AG09309 (cell line): ENCODE data around the gene AUTS2.

Experiments used
- DNase-seq: peaks from one replicate; pipeline ENCODE4 v3.0.0-alpha.2; 2010; ENCODE audit warnings: low read depth
- H3K4me3 ChIP-seq: 2 replicates; pipeline ENCODE4 v1.5.1; 2011; ENCODE audit warnings: mild to moderate bottlenecking, low read depth, low read length, moderate library complexity; ENCODE audit not compliant: control insufficient read depth
- TF ChIP-seq, protein P1 (sequence below): IDR thresholded peaks from 2 replicates; pipeline ENCODE4 v1.5.1; 2011; ENCODE audit warnings: mild to moderate bottlenecking, low read depth, low read length, inconsistent platforms; ENCODE audit not compliant: insufficient read depth, control insufficient read depth; ENCODE audit errors: missing control alignments

Gene AUTS2

DNA sequence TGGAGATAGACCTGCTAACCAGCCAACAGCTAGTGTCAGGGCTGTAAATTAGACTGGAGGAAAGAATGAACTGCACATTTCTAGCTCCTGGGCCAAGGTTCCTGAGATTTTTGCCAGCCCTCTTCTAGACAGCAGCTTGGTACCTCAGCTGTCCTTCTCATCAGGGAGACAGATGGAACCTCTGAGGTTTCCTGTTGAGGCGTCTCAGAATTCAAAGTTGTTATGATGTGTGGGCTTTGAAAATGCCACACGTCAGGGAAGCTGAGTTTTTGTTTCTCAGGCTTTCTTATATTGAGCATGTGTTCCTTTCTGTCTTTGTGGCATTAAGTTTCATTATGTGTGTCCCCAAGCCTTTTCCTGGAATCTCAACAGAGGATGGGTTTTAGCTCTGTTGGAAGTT is 736.6 kb downstream of the AUTS2 start:
- H3K4me3 ChIP-seq = no peak overlapping the region
- no peak for DNase-seq
- TF ChIP-seq, protein P1, sequence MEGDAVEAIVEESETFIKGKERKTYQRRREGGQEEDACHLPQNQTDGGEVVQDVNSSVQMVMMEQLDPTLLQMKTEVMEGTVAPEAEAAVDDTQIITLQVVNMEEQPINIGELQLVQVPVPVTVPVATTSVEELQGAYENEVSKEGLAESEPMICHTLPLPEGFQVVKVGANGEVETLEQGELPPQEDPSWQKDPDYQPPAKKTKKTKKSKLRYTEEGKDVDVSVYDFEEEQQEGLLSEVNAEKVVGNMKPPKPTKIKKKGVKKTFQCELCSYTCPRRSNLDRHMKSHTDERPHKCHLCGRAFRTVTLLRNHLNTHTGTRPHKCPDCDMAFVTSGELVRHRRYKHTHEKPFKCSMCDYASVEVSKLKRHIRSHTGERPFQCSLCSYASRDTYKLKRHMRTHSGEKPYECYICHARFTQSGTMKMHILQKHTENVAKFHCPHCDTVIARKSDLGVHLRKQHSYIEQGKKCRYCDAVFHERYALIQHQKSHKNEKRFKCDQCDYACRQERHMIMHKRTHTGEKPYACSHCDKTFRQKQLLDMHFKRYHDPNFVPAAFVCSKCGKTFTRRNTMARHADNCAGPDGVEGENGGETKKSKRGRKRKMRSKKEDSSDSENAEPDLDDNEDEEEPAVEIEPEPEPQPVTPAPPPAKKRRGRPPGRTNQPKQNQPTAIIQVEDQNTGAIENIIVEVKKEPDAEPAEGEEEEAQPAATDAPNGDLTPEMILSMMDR = no peak

DNA sequence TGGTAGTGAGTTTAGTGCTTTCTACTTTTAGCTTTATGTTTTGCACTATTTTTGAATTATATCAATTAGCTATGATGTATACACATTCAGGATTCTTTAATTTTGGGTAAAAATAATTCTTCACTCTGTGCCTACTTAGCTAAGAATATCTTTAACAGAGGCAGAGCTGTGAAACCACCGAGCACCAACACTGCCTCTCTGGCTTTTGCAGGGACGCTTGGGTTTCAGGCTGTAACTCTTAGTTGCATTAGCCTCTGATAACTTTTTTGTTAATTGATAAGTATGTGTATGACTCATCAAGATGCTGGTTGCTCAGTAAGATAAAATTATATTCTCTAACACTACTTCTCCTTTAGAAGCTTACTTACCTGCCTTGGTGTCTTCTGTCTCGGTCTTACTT is 738.3 kb downstream of the AUTS2 start:
- no peak for DNase-seq
- no peak overlapping the region for H3K4me3 ChIP-seq
- TF ChIP-seq, protein P1 = no peak

DNA sequence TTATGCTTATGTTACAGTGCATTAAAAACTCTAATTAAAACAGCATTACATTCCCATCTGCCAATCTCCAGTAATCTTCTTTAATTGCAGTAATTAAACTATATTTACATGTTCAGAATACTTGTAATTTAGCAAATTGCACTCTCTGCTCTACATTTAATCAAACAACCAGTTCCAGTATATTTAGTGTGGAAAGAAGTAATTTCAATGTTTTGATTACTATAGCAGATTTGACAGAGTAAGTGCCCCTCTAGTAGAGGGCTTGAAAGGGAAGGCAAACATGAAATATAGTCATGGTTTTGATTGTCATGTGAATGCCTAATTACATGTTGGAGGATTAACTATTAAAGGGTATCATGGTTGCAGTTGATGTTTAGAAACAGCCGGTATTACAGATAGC is 739.7 kb downstream of the AUTS2 start:
- TF ChIP-seq, protein P1 = no peak
- no peak for DNase-seq
- H3K4me3 ChIP-seq = no peak overlapping the region

DNA sequence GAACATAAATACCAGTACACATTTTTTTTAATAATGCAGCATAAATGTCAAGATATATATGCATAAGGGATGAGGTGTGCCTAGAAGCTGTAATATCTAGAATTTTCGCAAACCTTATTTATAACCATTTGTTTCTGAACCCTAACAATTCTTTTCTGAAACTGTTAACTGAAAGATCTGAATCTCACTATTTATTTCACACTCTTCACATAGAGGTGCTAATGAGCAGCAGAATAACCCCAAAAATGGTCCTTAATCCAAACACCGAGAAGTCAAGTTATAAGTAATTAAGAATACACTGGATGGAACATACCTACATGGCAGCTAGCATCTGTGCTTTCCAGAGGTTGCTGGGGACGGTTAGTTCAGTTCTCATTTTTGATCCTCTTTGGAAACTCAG is 742.0 kb downstream of the AUTS2 start:
- DNase-seq = no peak

DNA sequence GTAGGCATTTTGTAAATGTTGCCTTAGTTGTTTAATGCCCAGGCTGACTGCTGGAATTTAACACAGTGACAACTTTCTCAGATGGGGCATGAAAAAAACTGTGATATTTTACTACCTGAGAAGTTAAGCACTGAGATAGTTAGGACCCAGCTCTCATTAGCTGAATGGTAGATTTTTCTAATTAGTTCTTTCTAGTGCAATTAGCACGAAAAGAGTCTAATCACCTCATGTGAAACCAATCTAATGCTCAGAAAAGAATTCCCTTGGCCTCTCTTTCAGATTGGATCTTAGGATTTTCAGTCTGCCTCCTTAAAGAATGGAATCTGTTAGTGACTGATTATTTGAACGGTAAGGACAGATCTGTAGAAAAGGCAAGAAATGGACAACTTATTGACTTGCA is 743.2 kb downstream of the AUTS2 start:
- no peak overlapping the region for H3K4me3 ChIP-seq
- TF ChIP-seq, protein P1 = no peak
- DNase-seq = no peak

More for the DNA sequence above, 742.0 kb downstream of the AUTS2 start:
- TF ChIP-seq, protein P1 = no peak
- H3K4me3 ChIP-seq = no peak overlapping the region

DNA sequence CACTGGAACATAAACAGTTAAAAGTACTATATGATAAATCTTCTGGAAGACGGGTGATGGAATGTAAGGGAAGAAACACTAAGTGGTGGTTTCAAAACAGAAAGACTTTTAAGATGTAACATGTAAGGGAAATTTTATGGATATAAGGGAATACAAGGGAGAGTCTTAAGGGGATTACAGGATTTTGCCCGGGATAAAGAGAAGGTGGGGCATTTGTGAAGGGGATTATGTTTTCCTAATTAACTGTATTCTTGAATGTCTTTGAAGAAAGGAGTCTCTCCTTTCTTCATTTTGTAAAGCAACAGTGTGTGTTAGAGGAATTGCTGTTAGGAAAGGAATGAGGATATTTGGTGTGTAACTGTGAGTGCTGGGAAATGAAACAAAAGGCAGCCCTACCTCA is 745.2 kb downstream of the AUTS2 start:
- TF ChIP-seq, protein P1 = no peak
- H3K4me3 ChIP-seq = no peak overlapping the region
- no peak for DNase-seq

DNA sequence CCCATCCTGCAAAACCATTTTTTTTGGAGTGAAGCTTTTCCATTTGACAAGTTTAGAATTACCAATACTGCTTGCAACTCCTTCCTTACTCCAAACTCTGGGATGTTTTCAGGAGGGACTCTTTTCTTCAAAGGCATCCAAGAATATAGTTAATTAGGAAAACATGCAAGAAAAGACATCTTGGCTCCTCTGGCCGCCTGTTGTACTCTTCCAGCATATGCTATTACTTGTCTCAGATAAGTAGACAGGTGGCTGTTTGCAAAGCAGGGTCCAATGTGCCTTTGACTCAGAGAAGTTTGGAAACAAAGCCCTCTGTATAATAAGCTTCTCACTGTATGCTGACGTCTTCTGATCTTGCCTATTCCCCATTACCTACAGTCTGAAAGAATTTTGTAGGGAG is 746.5 kb downstream of the AUTS2 start:
- no peak for DNase-seq
- no peak overlapping the region for H3K4me3 ChIP-seq
- TF ChIP-seq, protein P1 = no peak
